ENCODE results near the gene AP1S3. TPM values are rescaled to one million over a fixed set of nuclear protein-coding genes. Genes with fewer than 3 reads are reported as not detected.

The AP1S3 gene
- 61.3 and 73.3 TPM in 2 replicates for total RNA-seq (2021)
- Bru-seq, nascent RNA: percentile 96 among the genes with signal in this experiment
- BruChase-seq, experiment 1, labeled RNA remaining after a 2-hour chase: percentile 93 among the genes with signal in this experiment
- BruChase-seq, experiment 2, labeled RNA remaining after a 6-hour chase: percentile 96 among the genes with signal in this experiment
- long read RNA-seq, transcript AP1S3-203 (5 exons, 830 nt): major isoform, 27 of 143 reads
- long read RNA-seq, partial matches to known transcripts: 3 of 143 reads
- long read RNA-seq, other reads (novel, unspliced or antisense): 113 of 143 reads

GRCh38 chr2:223837287-223838061 is at the start of gene AP1S3:
Gene AP1S3, minus strand, starts transcription at chr2:223837582. Its CDS starts 132 bp downstream, at chr2:223837450.
- H3K36me3 ChIP-seq (ENCODE audit: low read depth): no peaks in the 10 kb centered on the region
- peaks cover 33% of the 10 kb centered on the region for H3K4me1 ChIP-seq (replicated peaks; ENCODE audit: insufficient read depth)
- CTCF ChIA-PET: interaction anchor here (0.6 to 1.6 kb wide), 7 partner anchors 22 to 838 kb away, joined by 3 to 12 read pairs (median 6); no protein-coding TSS in a partner anchor
- POLR2A ChIA-PET (ENCODE audit: unreplicated experiment): interaction anchor here (0.6 to 0.7 kb wide), 5 partner anchors 20 to 937 kb away, joined by 3 to 14 read pairs (median 4); no protein-coding TSS in a partner anchor
- peak within 1 kb of the TSS; percentile 89 for H3K4me3 ChIP-seq
- H3K27me3 ChIP-seq (ENCODE audit: insufficient read depth, low read depth): no peaks in the 10 kb centered on the region
- peaks cover 58% of the 10 kb centered on the region for H3K79me2 ChIP-seq (ENCODE audit: low read depth)
- TF ChIP-seq CTCF (conservative IDR thresholded peaks at IDR 0.05): no peak; the same call in 1 of the 2 replicates
- TF ChIP-seq EZH2 (IDR thresholded peaks at IDR 0.05; ENCODE audit: low read depth): no peak
- H3F3A ChIP-seq (ENCODE audit: insufficient read depth, low read depth): peaks cover 31% of the 10 kb centered on the region
- H3K9me3 ChIP-seq (ENCODE audit: insufficient read depth, low read depth): no peaks in the 10 kb centered on the region
- no peaks in the 10 kb centered on the region; the same call in 1 of the 2 replicates for H4K20me1 ChIP-seq (ENCODE audit: insufficient read depth)
- H3K9me2 ChIP-seq (ENCODE audit: insufficient read depth): no peaks in the 10 kb centered on the region
- intact Hi-C loops (cut with micrococcal nuclease; ENCODE audit: unreplicated experiment): loop anchor here (1.0 to 10.0 kb wide), 11 partner anchors 18 to 647 kb away; partner anchors contain the start of genes MRPL44 and SERPINE2
- BruUV-seq (replicated peaks): no TSS peak
- peak within 1 kb of the TSS; percentile 80 for H3K27ac ChIP-seq
- H2AFZ ChIP-seq: peak within 1 kb of the TSS; percentile 94
- H3K4me2 ChIP-seq: peak within 1 kb of the TSS; percentile 84
- peak; percentile 88 to 97 for DNase-seq

DNA sequence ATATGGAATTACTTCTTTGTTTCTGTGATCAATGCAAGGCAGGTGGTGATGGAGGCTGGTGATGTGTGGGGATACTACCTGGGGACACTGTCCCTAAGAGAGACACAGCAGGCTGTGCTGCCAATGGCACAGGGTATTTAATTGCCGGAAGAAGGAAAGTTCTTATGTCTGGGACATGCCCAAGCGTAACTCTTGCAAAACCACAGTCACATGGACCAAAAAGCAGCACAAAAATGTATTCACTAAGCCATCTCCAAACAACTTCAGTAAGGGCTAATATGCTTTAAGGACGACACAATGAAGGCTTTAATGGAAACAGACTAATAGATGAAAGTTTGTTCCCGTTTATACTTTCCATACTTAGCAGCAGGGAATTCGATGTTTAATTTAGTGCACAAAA is 49.7 kb upstream of the AP1S3 start:
- TF ChIP-seq CTCF (conservative IDR thresholded peaks at IDR 0.05) (no peak), EZH2 (IDR thresholded peaks at IDR 0.05; ENCODE audit: low read depth) (no peak)
- DNase-seq: no peak
- no peaks in the 10 kb centered on the region for H3K36me3 ChIP-seq (ENCODE audit: low read depth)
- H3K4me2 ChIP-seq: no peak overlapping the region
- no peaks in the 10 kb centered on the region for H3F3A ChIP-seq (ENCODE audit: insufficient read depth, low read depth)
- CTCF ChIA-PET: no interaction called here
- H3K27ac ChIP-seq: no peak overlapping the region
- no peaks in the 10 kb centered on the region for H4K20me1 ChIP-seq (ENCODE audit: insufficient read depth)
- H3K27me3 ChIP-seq (ENCODE audit: insufficient read depth, low read depth): no peaks in the 10 kb centered on the region
- BruUV-seq (replicated peaks): no TSS peak
- POLR2A ChIA-PET (ENCODE audit: unreplicated experiment): no interaction called here
- H3K4me3 ChIP-seq: no peak overlapping the region
- H3K9me2 ChIP-seq (ENCODE audit: insufficient read depth): no peaks in the 10 kb centered on the region
- no peaks in the 10 kb centered on the region for H3K79me2 ChIP-seq (ENCODE audit: low read depth)
- no peaks in the 10 kb centered on the region for H3K9me3 ChIP-seq (ENCODE audit: insufficient read depth, low read depth)
- intact Hi-C loops (cut with micrococcal nuclease; ENCODE audit: unreplicated experiment): no loop called here
- H3K4me1 ChIP-seq (replicated peaks; ENCODE audit: insufficient read depth): no peaks in the 10 kb centered on the region
- H2AFZ ChIP-seq: no peak overlapping the region

GRCh38 chr2:223886726-223887125 is 49.3 kb upstream of the AP1S3 start:
- no peaks in the 10 kb centered on the region for H3F3A ChIP-seq (ENCODE audit: insufficient read depth, low read depth)
- no peak overlapping the region for H2AFZ ChIP-seq
- no peaks in the 10 kb centered on the region for H3K79me2 ChIP-seq (ENCODE audit: low read depth)
- H3K4me1 ChIP-seq (replicated peaks; ENCODE audit: insufficient read depth): no peaks in the 10 kb centered on the region
- H3K4me3 ChIP-seq: no peak overlapping the region
- ChIA-PET POLR2A (ENCODE audit: unreplicated experiment) (no interaction called here), CTCF (no interaction called here)
- no peak overlapping the region for H3K27ac ChIP-seq
- H3K4me2 ChIP-seq: no peak overlapping the region
- H3K9me3 ChIP-seq (ENCODE audit: insufficient read depth, low read depth): no peaks in the 10 kb centered on the region
- no peaks in the 10 kb centered on the region for H3K9me2 ChIP-seq (ENCODE audit: insufficient read depth)
- no peak for DNase-seq
- no peaks in the 10 kb centered on the region for H3K27me3 ChIP-seq (ENCODE audit: insufficient read depth, low read depth)
- H4K20me1 ChIP-seq (ENCODE audit: insufficient read depth): no peaks in the 10 kb centered on the region
- H3K36me3 ChIP-seq (ENCODE audit: low read depth): no peaks in the 10 kb centered on the region
- intact Hi-C loops (cut with micrococcal nuclease; ENCODE audit: unreplicated experiment): no loop called here
- TF ChIP-seq CTCF (conservative IDR thresholded peaks at IDR 0.05): no peak
- BruUV-seq (replicated peaks): no TSS peak
